Ammon's horn (tissue), 1 donor: ENCODE data around the gene MCF2L.
"Not testable (repeated sequence)": the region's sequence is repeated elsewhere in the genome, so short reads cannot be mapped to it uniquely, and the experiment has no call there.

Source experiments
- DNase-seq: peaks from one replicate; pipeline ENCODE4 v3.0.0-alpha.2; 2016; ENCODE audit warnings: low spot score

The MCF2L gene

DNA sequence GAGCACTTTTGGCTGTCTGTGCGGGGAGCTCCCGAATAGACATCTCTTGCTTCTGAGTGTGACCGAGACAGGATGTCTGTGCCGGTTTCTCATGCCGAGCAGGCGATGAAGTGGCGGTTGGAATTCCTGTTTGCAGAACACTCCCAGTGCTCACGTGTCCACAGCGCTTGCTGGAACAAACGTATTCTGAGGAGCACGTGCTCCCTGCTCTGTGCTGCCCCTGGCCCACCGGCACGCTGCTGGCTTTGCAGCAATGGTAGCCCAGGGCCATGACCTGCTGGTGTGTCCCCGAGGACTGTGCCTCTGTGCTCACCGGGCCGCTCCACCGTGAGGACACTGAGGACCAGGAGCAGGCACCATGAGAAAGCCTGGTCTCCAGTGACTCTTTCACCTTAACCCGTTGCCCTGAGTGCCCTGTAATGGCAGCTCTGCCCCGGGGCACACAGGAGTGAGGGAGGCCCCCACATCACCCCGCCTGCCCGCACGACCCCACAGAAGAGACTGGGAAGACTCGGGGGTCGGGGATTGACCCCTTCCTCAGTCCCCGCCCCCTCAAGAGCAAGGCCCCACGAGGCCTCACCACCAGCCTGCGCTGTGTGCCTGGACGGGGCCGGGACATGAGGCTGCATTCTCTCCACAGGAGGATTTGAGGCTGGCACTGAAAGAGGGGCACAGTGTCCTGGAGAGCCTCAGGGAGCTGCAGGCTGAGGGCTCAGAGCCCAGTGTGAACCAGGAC, 96.6 kb downstream of the MCF2L start:
- no peak for DNase-seq

DNA sequence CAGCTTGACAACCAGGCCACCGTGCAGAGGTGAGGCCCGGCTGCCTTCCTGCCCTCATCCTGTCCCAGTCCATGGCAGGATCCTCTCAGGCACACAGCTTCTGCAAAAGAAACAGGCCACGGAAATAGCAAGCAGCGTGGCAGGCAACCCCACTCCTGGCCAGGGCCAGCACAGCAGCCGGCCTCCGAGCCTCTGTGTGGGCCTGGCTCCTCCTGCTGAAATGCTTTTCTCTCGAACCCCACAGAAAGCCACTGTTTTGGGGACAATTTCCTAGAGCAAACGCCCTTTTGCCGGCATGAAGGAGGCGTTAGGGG, 97.1 kb downstream of the MCF2L start:
- DNase-seq = no peak

DNA sequence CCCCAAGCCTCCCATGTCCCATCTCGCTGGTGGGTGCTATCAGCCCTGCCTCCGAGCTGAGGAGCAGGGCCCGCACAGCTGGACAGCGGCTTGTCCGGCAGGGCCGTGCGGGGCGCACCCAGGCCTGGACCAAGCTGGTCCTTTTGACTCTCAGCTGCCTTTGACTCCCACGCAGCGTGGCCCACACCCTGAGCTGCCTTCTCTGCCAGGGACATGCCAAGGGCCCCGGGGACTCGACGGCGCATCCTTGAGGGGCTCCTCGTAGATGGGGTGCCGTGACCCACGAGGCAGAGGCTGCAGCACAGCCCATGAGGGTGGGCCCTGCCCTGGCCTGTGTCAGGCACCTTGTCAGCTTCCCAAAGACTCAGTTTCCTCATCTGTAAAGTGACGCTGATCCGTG, 97.7 kb downstream of the MCF2L start:
- DNase-seq = no peak

DNA sequence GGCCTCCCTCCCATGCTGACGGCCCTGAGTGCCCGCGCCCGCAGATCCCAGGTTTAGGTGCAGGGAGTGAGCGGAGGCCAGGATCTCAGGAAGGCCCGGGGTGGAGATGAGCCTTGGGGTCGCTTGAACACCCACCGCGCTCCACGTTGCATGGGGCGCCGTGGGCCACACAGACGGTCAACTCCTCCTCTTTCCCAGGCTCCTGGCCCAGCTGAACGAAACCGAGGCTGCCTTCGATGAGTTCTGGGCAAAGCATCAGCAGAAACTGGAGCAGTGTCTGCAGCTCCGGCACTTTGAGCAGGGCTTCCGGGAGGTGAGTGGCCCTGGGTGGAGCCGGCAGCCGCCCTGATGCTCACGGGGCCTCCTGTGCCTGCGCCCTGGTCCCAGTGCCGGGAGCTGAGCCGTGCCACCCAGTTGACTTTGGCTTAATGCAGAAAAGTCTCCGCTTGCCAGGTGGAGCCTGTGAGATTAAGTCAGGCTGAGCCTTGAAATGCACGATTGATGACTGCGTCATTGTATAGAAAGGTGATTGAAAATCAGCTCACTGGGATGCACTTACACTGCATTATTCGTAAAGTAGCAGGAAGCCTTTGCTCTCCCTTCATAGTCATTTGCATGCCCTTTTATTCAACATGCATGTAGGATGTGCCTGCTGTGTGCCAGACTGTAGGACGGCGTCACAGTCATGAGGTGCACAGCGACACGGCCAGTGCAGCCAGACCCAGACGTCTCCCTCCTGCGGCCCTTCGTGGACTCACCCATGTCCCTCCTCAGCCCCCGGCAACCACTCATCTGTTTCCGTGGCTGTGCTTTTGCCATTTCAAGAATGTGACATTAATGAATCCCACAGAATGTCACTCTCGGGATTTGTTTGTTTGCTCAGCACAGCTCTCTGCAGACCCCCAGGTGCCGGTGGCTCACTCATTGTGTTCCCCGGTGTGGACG, 101.1 kb downstream of the MCF2L start:
- DNase-seq = no peak

DNA sequence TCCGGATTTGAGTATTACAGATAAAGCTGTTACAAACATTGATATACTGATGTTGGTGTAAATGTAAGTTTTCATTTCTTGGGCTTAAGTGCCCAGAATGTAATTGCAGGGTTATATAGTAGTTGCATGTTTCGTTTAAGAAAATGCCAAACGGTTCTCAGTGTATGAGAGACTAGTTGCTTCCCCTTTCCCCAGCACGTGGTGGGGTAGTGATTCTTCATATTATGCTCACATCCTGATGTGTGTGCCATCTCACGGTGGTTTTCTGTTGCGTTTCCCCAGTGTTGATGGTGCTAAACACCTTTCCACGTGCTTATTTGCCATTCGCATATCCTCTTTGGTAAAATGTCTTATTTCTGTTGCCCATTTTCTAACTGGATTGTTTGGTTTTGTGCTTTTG, 101.8 kb downstream of the MCF2L start:
- no peak for DNase-seq

DNA sequence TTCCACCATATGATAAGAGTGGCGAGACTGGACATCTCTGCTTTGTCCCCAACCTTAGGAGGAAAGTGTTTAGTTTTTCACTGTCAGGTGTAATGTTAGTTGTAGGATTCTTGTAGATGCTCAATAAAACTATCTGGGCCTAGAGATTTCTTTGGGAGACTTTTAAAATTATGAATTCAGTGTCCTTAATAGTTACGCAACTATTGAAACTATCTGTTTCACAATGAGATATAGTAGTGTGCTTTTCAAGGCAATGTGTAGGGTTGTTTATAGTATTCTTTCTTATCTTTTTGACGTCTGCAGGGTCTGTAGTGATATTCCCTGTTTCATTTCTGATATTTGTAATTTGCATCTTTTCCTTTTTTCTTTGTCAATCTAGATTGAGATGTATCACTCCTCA, 103.4 kb downstream of the MCF2L start:
- DNase-seq = no peak

DNA sequence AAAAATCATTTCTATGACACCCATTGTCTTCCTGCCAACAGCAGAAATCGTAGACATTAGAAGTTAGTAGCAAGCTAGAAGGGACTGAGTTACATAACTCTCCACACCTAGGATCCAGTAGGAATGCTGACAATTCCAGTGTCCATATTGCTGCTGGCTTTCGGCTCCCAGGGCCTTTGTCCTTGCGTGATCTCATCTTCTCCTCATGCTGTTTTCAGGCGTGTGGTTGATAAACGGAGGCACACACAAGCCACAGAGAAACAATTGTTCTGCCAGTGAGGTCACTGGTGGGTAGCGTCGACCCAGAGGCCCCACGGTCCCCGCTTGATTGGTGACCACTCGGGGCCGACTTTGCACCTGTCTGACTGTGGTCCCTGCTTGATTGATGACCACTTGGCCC, 104.9 kb downstream of the MCF2L start:
- DNase-seq = peak; percentile 63

DNA sequence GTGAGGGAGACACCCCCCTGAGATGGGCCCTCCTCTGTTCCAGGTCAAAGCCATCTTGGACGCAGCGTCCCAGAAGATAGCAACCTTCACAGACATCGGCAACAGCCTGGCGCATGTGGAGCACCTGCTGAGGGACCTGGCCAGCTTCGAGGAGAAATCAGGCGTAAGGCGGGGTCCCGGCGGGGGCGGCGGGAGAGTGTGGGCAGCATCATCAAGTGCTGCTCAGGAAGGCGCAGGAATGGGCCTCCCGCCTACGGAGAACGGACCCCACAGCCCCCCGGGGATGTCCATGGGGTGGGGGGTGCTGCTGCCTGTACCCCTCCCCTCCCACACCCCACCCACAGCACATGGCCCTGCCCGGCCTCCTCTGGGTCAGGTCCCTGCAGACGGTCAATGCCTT, 105.4 kb downstream of the MCF2L start:
- DNase-seq = no peak

DNA sequence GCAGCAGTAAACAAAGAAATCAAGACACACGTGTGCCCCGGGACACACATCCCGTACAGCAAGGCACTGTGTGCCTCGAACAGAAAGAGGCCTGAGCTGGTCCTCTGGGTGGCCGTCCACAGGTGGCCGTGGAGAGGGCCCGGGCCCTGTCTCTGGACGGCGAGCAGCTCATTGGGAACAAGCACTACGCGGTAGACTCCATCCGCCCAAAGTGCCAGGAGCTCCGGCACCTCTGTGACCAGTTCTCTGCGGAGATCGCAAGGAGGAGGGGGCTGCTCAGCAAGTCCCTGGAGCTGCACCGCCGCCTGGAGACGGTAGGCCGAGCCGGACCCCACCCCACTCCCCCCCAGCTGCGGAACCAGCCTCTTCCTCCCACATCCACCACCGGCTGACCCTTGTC, 105.9 kb downstream of the MCF2L start:
- DNase-seq = no peak

DNA sequence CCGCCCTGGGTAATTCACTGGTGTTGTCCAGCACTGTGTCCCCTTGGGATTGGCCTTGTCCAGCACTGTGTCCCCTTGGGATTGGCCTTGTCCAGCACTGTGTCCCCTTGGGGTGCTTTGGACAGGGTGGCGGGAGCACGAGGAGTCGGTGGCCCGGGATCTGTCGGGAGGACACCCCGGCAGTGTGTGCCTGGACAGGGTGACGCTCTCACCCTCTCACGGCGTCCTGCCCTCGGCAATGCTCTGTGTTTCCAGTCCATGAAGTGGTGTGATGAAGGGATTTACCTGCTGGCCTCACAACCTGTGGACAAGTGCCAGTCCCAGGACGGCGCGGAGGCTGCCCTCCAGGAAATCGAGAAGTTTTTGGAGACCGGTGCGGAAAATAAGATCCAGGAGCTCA, 106.7 kb downstream of the MCF2L start:
- no peak for DNase-seq

DNA sequence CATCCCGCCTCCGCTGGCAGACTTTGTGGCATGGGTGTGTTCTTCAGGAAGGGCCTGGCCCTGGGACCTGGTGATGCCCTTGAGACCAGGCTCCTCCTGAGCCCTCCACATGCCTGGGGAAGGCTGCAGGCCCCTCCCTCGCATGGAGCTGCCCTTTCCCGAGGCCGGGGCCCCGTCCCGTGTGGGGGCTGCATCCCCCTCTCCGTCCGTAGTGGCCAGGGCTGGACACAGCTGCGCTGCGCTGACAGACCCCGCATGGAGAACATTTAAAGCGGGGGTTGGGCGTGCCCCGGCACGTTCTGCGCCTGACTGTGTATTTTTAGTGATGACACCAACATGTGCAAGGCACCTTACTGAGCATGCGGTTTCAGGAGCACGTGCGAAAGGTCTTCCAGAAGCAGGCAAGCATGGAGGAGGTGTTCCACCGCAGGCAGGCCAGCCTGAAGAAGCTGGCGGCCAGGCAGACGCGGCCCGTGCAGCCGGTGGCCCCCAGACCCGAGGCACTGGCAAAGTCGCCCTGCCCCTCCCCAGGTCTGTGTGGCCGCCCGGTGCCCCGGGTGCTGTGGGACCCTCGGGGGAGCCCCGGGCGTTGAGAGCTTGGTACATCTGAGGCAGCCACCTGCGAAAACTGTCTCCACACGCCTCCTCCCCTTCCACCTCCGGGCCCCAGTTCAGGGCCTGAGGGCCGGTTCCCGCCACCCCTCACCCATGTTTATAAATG, 107.8 kb downstream of the MCF2L start:
- DNase-seq = no peak

DNA sequence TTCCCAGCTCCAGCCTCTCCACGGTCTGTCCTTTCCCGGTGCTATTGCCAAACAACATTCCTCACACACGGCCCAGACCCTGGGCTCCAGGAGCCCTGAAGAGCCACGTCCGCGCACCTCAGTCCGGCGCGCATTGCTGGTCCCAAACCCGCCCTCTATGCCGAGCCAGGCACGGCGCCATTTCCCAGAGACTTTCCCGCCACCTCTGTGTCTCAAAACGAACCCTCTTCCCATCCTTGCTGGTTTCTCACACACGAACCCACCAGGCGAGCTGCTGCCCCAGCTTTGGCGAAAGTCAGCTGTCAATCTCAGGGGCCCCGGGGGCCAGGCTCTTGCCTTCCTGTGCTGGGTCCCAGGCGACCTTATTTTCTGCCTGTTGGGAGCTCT, 108.5 kb downstream of the MCF2L start:
- DNase-seq = no peak

DNA sequence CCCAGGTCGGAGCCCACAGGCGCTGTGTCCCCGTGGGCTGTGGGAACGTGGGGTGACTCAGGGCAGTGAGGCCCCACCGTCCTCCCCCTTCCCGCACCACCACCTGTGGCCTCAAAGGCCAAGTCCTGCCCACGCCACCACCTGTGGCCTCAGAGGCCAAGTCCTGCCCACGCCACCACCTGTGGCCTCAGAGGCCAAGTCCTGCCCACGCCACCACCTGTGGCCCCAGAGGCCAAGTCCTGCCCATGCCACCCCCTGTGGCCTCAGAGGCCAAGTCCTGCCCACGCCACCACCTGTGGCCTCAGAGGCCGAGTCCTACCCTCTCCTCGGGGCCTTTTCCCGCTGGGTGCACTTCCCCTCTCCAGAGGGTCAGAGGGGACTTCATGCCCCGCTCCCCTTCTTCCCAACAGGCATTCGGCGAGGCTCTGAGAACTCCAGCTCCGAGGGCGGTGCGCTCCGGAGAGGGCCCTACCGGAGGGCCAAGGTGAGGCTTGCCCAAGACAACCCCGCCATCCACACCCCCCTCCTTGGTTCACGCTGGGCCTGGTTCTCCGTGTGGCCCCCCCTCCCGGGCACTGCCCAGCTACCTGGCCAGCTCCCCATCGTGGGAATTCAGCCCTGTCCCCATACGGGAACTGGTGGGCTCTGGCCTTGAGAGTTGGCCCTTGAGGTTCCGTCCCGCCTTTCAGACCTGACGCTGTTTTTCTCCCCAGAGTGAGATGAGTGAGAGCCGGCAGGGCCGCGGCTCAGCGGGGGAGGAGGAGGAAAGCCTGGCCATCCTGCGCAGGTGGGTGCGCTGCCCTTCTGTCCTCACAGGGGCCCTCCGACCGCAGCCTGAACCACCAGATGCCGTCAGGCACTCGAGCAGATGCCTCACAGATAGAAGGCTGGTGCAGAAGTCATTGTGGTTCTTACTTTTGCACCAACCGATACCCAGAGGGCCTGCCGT, 109.2 kb downstream of the MCF2L start:
- DNase-seq = no peak

DNA sequence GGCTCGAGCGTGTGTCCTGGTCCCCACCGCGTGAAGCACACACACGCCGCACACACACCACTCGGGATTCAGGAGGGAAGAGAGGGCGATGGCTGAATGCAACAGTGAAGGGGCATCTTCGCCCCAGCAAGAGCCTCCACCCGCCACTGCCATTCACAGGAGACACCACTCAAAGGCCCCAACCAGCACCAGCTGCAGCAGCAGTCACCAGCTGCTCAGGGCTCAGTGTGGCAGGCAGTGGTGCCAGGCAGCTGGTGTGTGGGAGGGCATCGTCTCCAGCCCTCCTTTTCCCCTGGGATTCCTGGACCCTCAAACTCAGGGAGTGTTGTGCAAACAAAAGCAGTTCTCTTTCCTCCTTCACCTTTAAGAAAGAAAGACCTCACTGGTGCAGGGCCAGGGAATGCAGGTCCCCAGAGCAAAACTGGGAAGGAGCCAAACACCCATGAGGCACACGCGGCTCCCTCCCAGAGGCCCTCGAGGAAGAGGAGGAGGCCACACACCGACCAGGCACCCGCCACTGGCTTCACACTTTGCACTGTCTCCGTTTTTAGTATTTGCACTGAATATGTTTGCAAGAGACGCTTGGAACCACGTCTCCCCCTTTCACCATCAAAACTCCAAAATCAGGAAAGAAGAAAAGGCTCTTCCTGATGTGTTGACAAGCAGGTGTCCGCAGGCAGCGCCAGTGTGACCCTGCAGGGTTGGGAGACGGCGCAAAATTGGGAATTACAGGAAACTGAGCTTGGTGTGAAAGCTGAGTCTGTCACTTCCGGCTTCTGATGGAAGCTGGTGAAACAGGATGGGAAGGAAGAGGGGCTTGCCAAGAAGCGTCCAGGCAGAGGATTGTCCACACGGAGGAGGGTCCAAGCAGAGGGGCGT, 110.1 kb downstream of the MCF2L start:
- peak; percentile 91 for DNase-seq

DNA sequence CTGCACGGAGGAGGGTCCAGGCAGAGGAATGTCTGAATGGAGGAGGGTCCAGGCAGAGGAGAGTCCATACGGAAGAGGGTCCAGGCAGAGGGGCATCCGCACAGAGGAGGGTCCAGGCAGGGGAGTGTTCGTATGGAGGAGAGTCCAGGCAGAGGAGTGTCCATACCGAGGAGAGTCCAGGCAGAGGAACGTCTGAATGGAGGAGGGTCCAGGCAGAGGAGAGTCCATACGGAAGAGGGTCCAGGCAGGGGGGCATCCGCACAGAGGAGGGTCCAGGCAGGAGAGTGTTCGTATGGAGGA, 110.7 kb downstream of the MCF2L start:
- not testable (repeated sequence) for DNase-seq

DNA sequence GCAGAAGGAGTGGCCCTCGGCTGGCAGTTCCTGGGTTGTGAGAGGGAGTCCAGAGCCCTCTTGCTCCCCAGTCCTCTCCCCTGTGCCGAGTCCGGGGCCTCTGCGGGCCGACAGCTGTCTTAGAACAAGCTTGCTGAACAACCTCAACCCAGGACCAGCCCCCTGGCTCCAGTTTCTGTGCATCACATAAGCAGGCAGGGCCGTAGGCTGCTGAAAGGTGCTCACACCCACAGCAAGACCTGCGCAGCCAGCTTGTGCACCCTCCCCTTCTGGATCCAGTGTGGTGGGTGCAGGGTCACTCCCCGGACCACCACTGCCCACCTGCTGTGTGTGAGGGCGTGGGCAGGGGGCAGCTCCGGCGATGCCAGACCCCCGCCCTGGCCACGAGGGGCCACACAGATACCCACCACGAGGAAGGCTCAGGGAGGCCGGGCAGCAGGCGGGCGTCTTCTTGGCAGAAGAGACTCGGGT, 111.4 kb downstream of the MCF2L start:
- DNase-seq = no peak

DNA sequence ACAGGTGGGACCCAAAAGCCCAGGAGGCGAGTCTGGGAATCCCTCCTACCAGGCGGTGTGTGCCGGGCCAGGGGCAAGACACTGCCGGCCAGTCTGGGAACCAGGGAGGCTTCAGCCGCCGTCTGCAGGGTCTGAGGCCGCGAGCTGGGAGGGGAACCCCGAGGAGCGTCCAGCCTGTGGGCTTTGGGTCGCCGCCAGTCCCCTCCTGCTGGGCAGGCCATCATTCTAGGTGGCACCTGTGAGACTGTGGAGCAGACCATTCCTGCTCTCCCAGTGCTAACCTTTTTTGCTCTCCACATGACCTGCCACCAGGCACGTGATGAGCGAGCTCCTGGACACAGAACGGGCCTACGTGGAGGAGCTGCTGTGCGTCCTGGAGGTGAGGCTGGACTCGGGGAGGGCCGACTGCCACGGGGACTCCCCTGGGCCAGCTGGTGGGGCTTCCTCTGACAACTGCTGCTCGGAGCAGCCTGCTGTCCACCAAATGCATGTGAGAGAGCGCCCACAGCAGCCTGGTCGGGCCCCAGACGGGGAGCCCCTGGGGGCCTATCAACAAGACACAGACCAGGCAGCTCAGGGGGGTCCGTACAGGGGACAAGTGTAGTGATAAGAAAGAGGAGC, 112.0 kb downstream of the MCF2L start:
- DNase-seq = no peak

DNA sequence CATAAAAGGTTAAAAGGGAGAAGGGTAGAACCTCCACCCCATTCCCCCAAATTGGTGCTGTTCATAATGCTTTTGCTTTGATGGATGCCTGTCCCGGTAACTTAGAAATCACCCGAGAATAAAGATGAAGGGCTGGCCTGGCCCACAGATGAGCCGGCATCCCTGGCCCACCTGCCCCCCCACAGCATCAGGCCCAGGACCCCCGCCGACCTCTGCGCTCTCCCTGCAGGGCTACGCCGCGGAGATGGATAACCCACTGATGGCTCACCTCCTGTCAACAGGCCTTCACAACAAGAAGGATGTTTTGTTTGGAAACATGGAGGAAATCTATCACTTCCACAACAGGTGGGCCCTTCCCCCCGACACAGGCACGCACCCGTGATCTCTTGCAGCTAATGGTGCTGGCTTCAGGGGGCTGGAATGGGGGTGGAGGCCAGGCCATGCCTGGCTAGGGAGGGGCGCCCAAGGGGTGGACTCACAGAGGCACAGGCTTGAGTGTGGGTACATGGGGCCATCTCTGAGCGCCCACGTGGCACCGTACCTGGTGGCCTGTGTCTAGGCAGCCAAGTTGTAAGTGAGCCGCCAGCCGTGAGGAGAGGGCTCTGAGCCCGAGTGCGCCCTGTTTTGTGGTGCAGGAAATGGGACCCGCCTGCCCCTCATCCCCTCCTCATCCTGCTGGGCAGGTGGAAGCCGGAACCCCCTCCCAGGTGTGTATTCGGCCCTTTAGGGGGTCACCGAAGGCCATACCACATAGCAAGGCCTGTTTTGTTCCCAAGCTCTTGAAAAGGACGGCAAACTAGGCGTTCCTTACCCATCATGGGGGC, 113.4 kb downstream of the MCF2L start:
- DNase-seq = no peak

DNA sequence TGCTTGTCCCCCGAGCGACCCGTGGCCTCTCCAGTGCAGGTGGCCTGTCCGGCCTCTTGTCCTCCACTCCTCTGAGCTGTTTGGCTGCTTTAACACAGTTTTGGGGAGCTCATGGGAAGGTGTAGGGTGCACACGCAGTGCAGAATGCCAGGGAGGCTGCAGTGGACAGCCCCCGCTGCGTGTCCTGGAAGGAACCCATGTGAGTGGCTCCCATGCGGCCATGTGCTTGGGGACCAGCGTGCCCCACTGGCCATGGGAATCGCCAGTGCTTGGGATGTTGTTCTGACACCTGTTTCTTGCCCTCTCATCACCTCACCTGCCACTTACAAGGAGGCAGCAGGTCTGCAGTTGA, 114.0 kb downstream of the MCF2L start:
- DNase-seq = no peak
